H1 (cell line): ENCODE measurements around the gene RUSC2. TPM values are rescaled to one million over a fixed set of nuclear protein-coding genes. Genes with fewer than 3 reads are reported as not detected.
A peak's percentile ranks its signal among the peaks of the same experiment; 100 is the strongest.

Experiments
- CTCF ChIA-PET: fragments of 300-600 bp; sonication (Branson Sonifier 250); formaldehyde crosslinking; loops from one replicate; lab custom pipeline; 2021; ENCODE audit not compliant: partially characterized antibody; lab: Charles Lee
- POLR2A ChIA-PET: fragments of 300-600 bp; sonication (Branson Sonifier 250); formaldehyde crosslinking; loops from one replicate; lab custom pipeline; 2021; ENCODE audit warnings: inconsistent platforms; ENCODE audit not compliant: partially characterized antibody; lab: Charles Lee
- DNase-seq, 2 experiments: peaks; one replicate each; pipeline versions ENCODE4 v3.0.0 to v3.0.0-alpha.2; 2010 to 2022; ENCODE audit warnings: low spot score in 2 of 2, low read depth in 1 of 2, mixed read lengths in 1 of 2
- FAIRE-seq: peaks from 2 replicates; lab custom pipeline; 2011; peaks lifted over from hg19 to GRCh38; lab: Jason Lieb, UNC
- H2AFZ ChIP-seq: 2 replicates; pipeline ENCODE4 v1.8.1; 2012; ENCODE audit warnings: low read length, inconsistent platforms
- H2AK5ac ChIP-seq: 2 replicates; pipeline ENCODE4 v1.6.1; 2013; ENCODE audit warnings: low read depth, low read length
- H2BK120ac ChIP-seq: replicated peaks from 2 replicates; pipeline ENCODE3; 2013; ENCODE audit warnings: low read depth, low read length, inconsistent platforms
- H2BK12ac ChIP-seq: 2 replicates; pipeline ENCODE4 v1.6.1; 2013; ENCODE audit warnings: low read depth, low read length
- H2BK15ac ChIP-seq: 2 replicates; pipeline ENCODE4 v1.6.1; 2013; ENCODE audit warnings: low read length
- H2BK20ac ChIP-seq: 2 replicates; pipeline ENCODE4 v1.6.1; 2013; ENCODE audit warnings: low read length
- H2BK5ac ChIP-seq: 2 replicates; pipeline ENCODE4 v1.6.1; 2013; ENCODE audit warnings: low read depth, low read length
- H3K14ac ChIP-seq: 2 replicates; pipeline ENCODE4 v1.6.1; 2013; ENCODE audit warnings: inconsistent platforms; ENCODE audit not compliant: insufficient read length
- H3K18ac ChIP-seq: 2 replicates; pipeline ENCODE4 v1.6.1; 2013; ENCODE audit warnings: low read length; ENCODE audit errors: extremely low read depth
- H3K23ac ChIP-seq: 2 replicates; pipeline ENCODE4 v1.6.1; 2013; ENCODE audit warnings: inconsistent platforms; ENCODE audit not compliant: insufficient read length
- H3K23me2 ChIP-seq: 2 replicates; pipeline ENCODE4 v1.6.1; 2013; ENCODE audit warnings: low read depth, low read length
- H3K27ac ChIP-seq: 2 replicates; pipeline ENCODE4 v1.6.1; 2011; ENCODE audit warnings: low read depth, low read length, inconsistent platforms
- H3K27me3 ChIP-seq, 4 experiments: replicated peaks in 1 of 4; 1 replicate in 1 of 4; 2 replicates in 3 of 4; pipeline versions ENCODE4 v1.6.1 to v1.8.1; 2011 to 2013; ENCODE audit warnings: low read length in 3 of 4, mild to moderate bottlenecking in 3 of 4, inconsistent platforms in 2 of 4, mixed read lengths in 2 of 4, moderate library complexity in 1 of 4; ENCODE audit not compliant: control insufficient read depth in 3 of 4, insufficient read depth in 3 of 4; ENCODE audit errors: extremely low read depth in 1 of 4
- H3K36me3 ChIP-seq, 4 experiments: 2 replicates each; pipeline versions ENCODE4 v1.6.1 to v1.8.1; 2011 to 2013; ENCODE audit warnings: mild to moderate bottlenecking in 4 of 4, low read length in 3 of 4, moderate library complexity in 2 of 4, control low read depth in 1 of 4, inconsistent platforms in 1 of 4; ENCODE audit not compliant: insufficient read depth in 4 of 4, control insufficient read depth in 2 of 4
- H3K4ac ChIP-seq: replicated peaks from 2 replicates; pipeline ENCODE3; 2013; ENCODE audit warnings: low read length, low read depth, mixed read lengths, inconsistent platforms; ENCODE audit not compliant: insufficient read length
- H3K4me1 ChIP-seq, 4 experiments: replicated peaks in 1 of 4; 1 replicate in 1 of 4; 2 replicates in 3 of 4; pipeline versions ENCODE4 v1.6.1 to v1.8.1; 2011 to 2013; ENCODE audit warnings: low read length in 3 of 4, inconsistent platforms in 2 of 4, mixed read lengths in 1 of 4; ENCODE audit not compliant: insufficient read depth in 4 of 4, control insufficient read depth in 3 of 4
- H3K4me2 ChIP-seq, 2 experiments: 2 replicates each; pipeline versions ENCODE4 v1.6.1 to v1.8.1; 2011 to 2013; ENCODE audit warnings: low read depth in 2 of 2, low read length in 2 of 2, control low read depth in 1 of 2, inconsistent platforms in 1 of 2, mild to moderate bottlenecking in 1 of 2; ENCODE audit not compliant: insufficient read depth in 1 of 2
- H3K4me3 ChIP-seq, 4 experiments: fragments of 200-600, 300-600 bp in 1 of 4; sonication (generic), shearing (Covaris generic), sonication (Bioruptor Twin) in 1 of 4; 2 replicates each; pipeline versions ENCODE4 v1.5.1 to v1.8.1; 2011 to 2016; ENCODE audit warnings: low read length in 4 of 4, low read depth in 3 of 4, control low read depth in 2 of 4, inconsistent platforms in 2 of 4, mild to moderate bottlenecking in 2 of 4, mixed read lengths in 1 of 4, moderate library complexity in 1 of 4; ENCODE audit not compliant: insufficient read depth in 2 of 4; ENCODE audit errors: extremely low read depth in 1 of 4
- H3K56ac ChIP-seq: replicated peaks from 2 replicates; pipeline ENCODE3; 2013; ENCODE audit warnings: low read depth, mild to moderate bottlenecking, mixed read lengths, low read length, inconsistent platforms; ENCODE audit not compliant: insufficient read length
- H3K79me1 ChIP-seq: 2 replicates; pipeline ENCODE4 v1.6.1; 2013; ENCODE audit warnings: low read depth, low read length, control low read depth
- H3K79me2 ChIP-seq, 2 experiments: 2 replicates each; pipeline versions ENCODE4 v1.6.1 to v1.8.1; 2012 to 2013; ENCODE audit warnings: low read length in 2 of 2, mild to moderate bottlenecking in 2 of 2, inconsistent platforms in 1 of 2; ENCODE audit not compliant: insufficient read depth in 2 of 2, control insufficient read depth in 1 of 2
- H3K9ac ChIP-seq, 4 experiments: replicated peaks in 1 of 4; 1 replicate in 1 of 4; 2 replicates in 3 of 4; pipeline versions ENCODE4 v1.6.1 to v1.8.1; 2011 to 2013; ENCODE audit warnings: low read depth in 3 of 4, low read length in 3 of 4, control low read depth in 2 of 4, mild to moderate bottlenecking in 2 of 4, moderate library complexity in 2 of 4, inconsistent platforms in 1 of 4; ENCODE audit errors: extremely low read depth in 1 of 4
- H3K9me3 ChIP-seq, 2 experiments: 2 replicates each; pipeline versions ENCODE4 v1.6.1 to v1.8.1; 2012 to 2013; ENCODE audit warnings: mild to moderate bottlenecking in 2 of 2, moderate library complexity in 2 of 2, control low read depth in 1 of 2, inconsistent platforms in 1 of 2, low read depth in 1 of 2, low read length in 1 of 2, mixed read lengths in 1 of 2; ENCODE audit not compliant: insufficient read depth in 2 of 2
- H4K20me1 ChIP-seq, 2 experiments: replicated peaks in 1 of 2; 2 replicates each; pipeline versions ENCODE3 to v1.8.1; 2011 to 2013; ENCODE audit warnings: inconsistent platforms in 2 of 2, low read length in 2 of 2, mild to moderate bottlenecking in 1 of 2; ENCODE audit not compliant: insufficient read depth in 2 of 2, control insufficient read depth in 1 of 2
- H4K5ac ChIP-seq: 2 replicates; pipeline ENCODE4 v1.6.1; 2013; ENCODE audit warnings: low read length, low read depth, mixed read lengths, inconsistent platforms; ENCODE audit not compliant: insufficient read length
- H4K8ac ChIP-seq: 2 replicates; pipeline ENCODE4 v1.8.0; 2013; ENCODE audit warnings: mild to moderate bottlenecking, moderate library complexity, low read length, inconsistent platforms; ENCODE audit not compliant: insufficient read depth; ENCODE audit errors: extremely low read depth
- H4K91ac ChIP-seq: replicated peaks from 2 replicates; pipeline ENCODE3; 2013; ENCODE audit warnings: low read length, mixed read lengths, inconsistent platforms; ENCODE audit not compliant: insufficient read length
- BACH1 ChIP-seq: IDR thresholded peaks from 2 replicates; pipeline ENCODE4 v1.6.1; 2012; ENCODE audit warnings: low read length, improper control_type of control experiment
- CBX8 ChIP-seq: fragments of 300-800, 300-1000 bp; sonication (generic); IDR thresholded peaks from 2 replicates; pipeline ENCODE4 v1.7.1; 2016; ENCODE audit warnings: low read depth, low read length, borderline replicate concordance
- CHD1 ChIP-seq: IDR thresholded peaks from 2 replicates; pipeline ENCODE4 v1.6.1; 2012; ENCODE audit warnings: low read depth, low read length, improper control_type of control experiment
- EP300 ChIP-seq, 2 experiments: IDR thresholded peaks; 1 replicate in 1 of 2; 2 replicates in 1 of 2; pipeline ENCODE4 v1.6.1; 2011 to 2012; ENCODE audit warnings: low read depth in 2 of 2, low read length in 2 of 2, mild to moderate bottlenecking in 2 of 2, borderline replicate concordance in 1 of 2, inconsistent platforms in 1 of 2, moderate library complexity in 1 of 2
- POLR2A ChIP-seq, 2 experiments: IDR thresholded peaks; 1 replicate in 1 of 2; 2 replicates in 1 of 2; pipeline ENCODE4 v1.6.1; 2011; ENCODE audit warnings: low read depth in 2 of 2, low read length in 2 of 2, mild to moderate bottlenecking in 2 of 2; ENCODE audit errors: control extremely low read depth in 1 of 2
- POLR2AphosphoS5 ChIP-seq: IDR thresholded peaks from 2 replicates; pipeline ENCODE4 v1.6.1; 2011; ENCODE audit warnings: low read depth, low read length
- RAD21 ChIP-seq, 2 experiments: IDR thresholded peaks in 1 of 2; conservative IDR thresholded peaks in 1 of 2; 2 replicates each; pipeline ENCODE4 v1.6.1; 2011; ENCODE audit warnings: low read depth in 2 of 2, low read length in 2 of 2, improper control_type of control experiment in 1 of 2, inconsistent platforms in 1 of 2, mild to moderate bottlenecking in 1 of 2, moderate library complexity in 1 of 2
- SAP30 ChIP-seq: fragments of 300-600 bp; sonication (generic); IDR thresholded peaks from 2 replicates; pipeline ENCODE4 v1.7.1; 2012; ENCODE audit warnings: low read length, moderate library complexity, mild to moderate bottlenecking, inconsistent platforms; ENCODE audit not compliant: insufficient read depth, insufficient replicate concordance
- WGBS, 2 experiments: shearing (Covaris generic) in 1 of 2; methylation state at CpG; one replicate each; pipeline versions ENCODE4 v1.1.6 to v1.1.7; 2013 to 2015; ENCODE audit warnings: low lambda C conversion rate in 2 of 2, mixed read lengths in 2 of 2, inconsistent platforms in 1 of 2, low coverage in 1 of 2, missing lambda C conversion rate in 1 of 2; ENCODE audit not compliant: insufficient replicate concordance in 2 of 2, insufficient coverage in 1 of 2, insufficient read length in 1 of 2; ENCODE audit errors: extremely low coverage in 1 of 2, missing lambda C conversion rate in 1 of 2; 5-methylcytosine and 5-hydroxymethylcytosine counted together
- polyA plus RNA-seq, 7 experiments: library from polyadenylated mRNA; depleted of rRNA in 3 of 7; stranded (reverse) in 5 of 7; unstranded in 2 of 7; fragments of >200 nt in 5 of 7; fragments of 200-250 nt in 2 of 7; gene quantifications; 1 replicate in 5 of 7; 2 replicates in 1 of 7; 4 replicates in 1 of 7; pipeline versions ENCODE4 v1.2.1 to v1.2.3, GENCODE V29; 2011 to 2013; ENCODE audit warnings: missing spikeins in 2 of 7, mixed read lengths in 2 of 7
- total RNA-seq: library from RNA; stranded (reverse); fragmentation: NEBNext Ultra II Directional; extraction: Animal tissue kit (Norgen Biotek cat#: 25700); gene quantifications from 2 replicates; pipeline ENCODE4 v1.2.1, GENCODE V29; 2021
- TF ChIP-seq, protein P1 (sequence below), 3 experiments: IDR thresholded peaks; 1 replicate in 2 of 3; 2 replicates in 1 of 3; pipeline versions ENCODE4 v1.5.1 to v1.6.1; 2011; ENCODE audit warnings: low read length in 3 of 3, mild to moderate bottlenecking in 3 of 3, inconsistent platforms in 2 of 3, low read depth in 1 of 3, moderate library complexity in 1 of 3; ENCODE audit not compliant: insufficient read depth in 1 of 3; ENCODE audit errors: control extremely low read depth in 1 of 3

RUSC2 gene
- total and polyA plus RNA-seq, 2 of the 8 experiments (the other 6 are each of a cell fraction or from before 2014, with no cell fraction given): 4.2 to 7.9 TPM

DNA sequence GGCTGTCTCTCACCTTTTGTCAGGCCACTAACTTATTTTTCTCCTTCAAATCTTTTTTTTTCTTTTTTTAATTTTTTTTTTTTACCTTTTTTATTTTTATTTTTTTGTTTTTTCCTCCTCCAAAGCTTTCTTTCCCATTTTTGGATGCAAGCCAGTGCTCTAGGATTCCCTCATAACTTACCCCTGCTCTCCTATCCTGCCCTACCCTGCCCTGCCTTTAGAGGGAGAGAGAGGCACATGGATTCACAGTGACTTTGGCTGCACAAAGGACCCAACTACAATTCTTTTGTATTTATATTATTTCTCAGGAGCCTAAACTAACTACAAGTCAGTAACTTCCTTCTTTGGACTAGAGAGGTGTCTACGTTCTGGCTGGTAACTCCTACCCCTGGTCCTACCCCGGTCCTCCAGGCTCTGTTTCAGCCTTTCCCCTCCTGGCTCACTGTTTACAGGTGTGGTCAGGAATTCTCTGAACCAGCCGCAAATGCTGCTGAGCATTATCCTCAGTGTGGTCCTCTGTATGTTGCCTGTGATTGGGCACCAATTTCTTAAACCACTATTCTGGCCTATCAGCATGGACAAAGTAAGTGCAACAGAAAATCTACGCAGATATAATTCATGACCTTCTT, 8.4 kb upstream of the RUSC2 start:
- no peak overlapping the region for H3K9ac ChIP-seq
- H3K4me1 ChIP-seq: peaks cover 0 to 3% (median 1%) of the 10 kb centered on the region in 4 experiments; a peak in 1 of 7 replicates
- no peak overlapping the region for H3K23ac ChIP-seq
- H3K56ac ChIP-seq: no peak overlapping the region
- H4K8ac ChIP-seq: no peak overlapping the region
- no peak overlapping the region for H2BK5ac ChIP-seq
- H2BK12ac ChIP-seq: 0 out of 2 replicates have a peak overlapping the region, but pooled peaks have one; percentile 60
- no peak overlapping the region for H3K4ac ChIP-seq
- H3K18ac ChIP-seq: no peak overlapping the region
- H2BK120ac ChIP-seq: no peak overlapping the region
- no peaks in the 10 kb centered on the region for H3K36me3 ChIP-seq
- no peak overlapping the region for H2BK15ac ChIP-seq
- H3K27me3 ChIP-seq: no peaks in the 10 kb centered on the region
- no peaks in the 10 kb centered on the region for H3K79me1 ChIP-seq
- no peak overlapping the region for H3K4me2 ChIP-seq
- H2BK20ac ChIP-seq: no peak overlapping the region
- H3K4me3 ChIP-seq: no peak overlapping the region
- H4K5ac ChIP-seq: no peak overlapping the region
- H3K79me2 ChIP-seq: no peaks in the 10 kb centered on the region
- peak overlapping the region; percentile 69; the same call in 1 of the 2 replicates for H2AFZ ChIP-seq
- 68% methylated on average over 4 of the region's 4 CpGs; no CpG with 5 or more reads in 1 of the 2 experiments for WGBS, 2 experiments
- H4K20me1 ChIP-seq: peaks cover 0 to 1% of the 10 kb centered on the region in 2 experiments
- FAIRE-seq: no peak
- H3K9me3 ChIP-seq: no peaks in the 10 kb centered on the region
- no peak overlapping the region for H4K91ac ChIP-seq
- H2AK5ac ChIP-seq: no peak overlapping the region
- H3K14ac ChIP-seq: no peak overlapping the region
- peak in 1 of 2 experiments; percentile 65 for DNase-seq
- H3K27ac ChIP-seq: no peak overlapping the region
- ChIA-PET CTCF (interaction anchor here (0.6 to 7.7 kb wide), 12 partner anchors 10 to 137 kb away, joined by 3 to 181 read pairs (median 4); partner anchors contain the start of gene CD72), POLR2A (no interaction called here)
- no peaks in the 10 kb centered on the region for H3K23me2 ChIP-seq
- TF ChIP-seq CHD1 (no peak), RAD21 (IDR thresholded peaks at IDR 0.05 in 1 of 2, conservative IDR thresholded peaks at IDR 0.05 in 1 of 2; ENCODE audit: low read depth in 2 of 2, low read length in 2 of 2) (peak; percentile 87 to 90), BACH1 (no peak), POLR2A (IDR thresholded peaks at IDR 0.05; ENCODE audit: control extremely low read depth in 1 of 2, low read depth in 2 of 2, low read length in 2 of 2) (no peak), CBX8 (no peak), EP300 (IDR thresholded peaks at IDR 0.05; ENCODE audit: borderline replicate concordance in 1 of 2, low read depth in 2 of 2, low read length in 2 of 2) (no peak), POLR2AphosphoS5 (no peak), SAP30 (no peak)
- TF ChIP-seq, protein P1, sequence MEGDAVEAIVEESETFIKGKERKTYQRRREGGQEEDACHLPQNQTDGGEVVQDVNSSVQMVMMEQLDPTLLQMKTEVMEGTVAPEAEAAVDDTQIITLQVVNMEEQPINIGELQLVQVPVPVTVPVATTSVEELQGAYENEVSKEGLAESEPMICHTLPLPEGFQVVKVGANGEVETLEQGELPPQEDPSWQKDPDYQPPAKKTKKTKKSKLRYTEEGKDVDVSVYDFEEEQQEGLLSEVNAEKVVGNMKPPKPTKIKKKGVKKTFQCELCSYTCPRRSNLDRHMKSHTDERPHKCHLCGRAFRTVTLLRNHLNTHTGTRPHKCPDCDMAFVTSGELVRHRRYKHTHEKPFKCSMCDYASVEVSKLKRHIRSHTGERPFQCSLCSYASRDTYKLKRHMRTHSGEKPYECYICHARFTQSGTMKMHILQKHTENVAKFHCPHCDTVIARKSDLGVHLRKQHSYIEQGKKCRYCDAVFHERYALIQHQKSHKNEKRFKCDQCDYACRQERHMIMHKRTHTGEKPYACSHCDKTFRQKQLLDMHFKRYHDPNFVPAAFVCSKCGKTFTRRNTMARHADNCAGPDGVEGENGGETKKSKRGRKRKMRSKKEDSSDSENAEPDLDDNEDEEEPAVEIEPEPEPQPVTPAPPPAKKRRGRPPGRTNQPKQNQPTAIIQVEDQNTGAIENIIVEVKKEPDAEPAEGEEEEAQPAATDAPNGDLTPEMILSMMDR (IDR thresholded peaks at IDR 0.05; ENCODE audit: control extremely low read depth in 1 of 3, insufficient read depth in 1 of 3, low read depth in 1 of 3, low read length in 3 of 3): peak; percentile 66 to 82 (median 75)
